Activated T-helper 9 cell treated with anti-CD3 and anti-CD28 coated beads, Interleukin-2, amount 50 U/mL, for 16 hours (primary cell): ENCODE data around the gene KIRREL2.
A peak's percentile ranks its signal among the peaks of the same experiment; 100 is the strongest.
"Not testable (repeated sequence)": the region's sequence is repeated elsewhere in the genome, so short reads cannot be mapped to it uniquely, and the experiment has no call there.

Experiments
- DNase-seq: peaks from one replicate; pipeline ENCODE4 v3.0.0-alpha.2; 2020; ENCODE audit warnings: low read depth

KIRREL2 gene

GRCh38 chr19:35870124-35870736 lies 13.5 kb downstream of the KIRREL2 start:
- DNase-seq: not testable (repeated sequence)

- no peak for DNase-seq
Observed at GRCh38 chr19:35870798-35871197, 14.1 kb downstream of the KIRREL2 start.

- no peak for DNase-seq
Observed at GRCh38 chr19:35871611-35872010, 14.9 kb downstream of the KIRREL2 start.

GRCh38 chr19:35872180-35872579 lies 15.5 kb downstream of the KIRREL2 start:
- DNase-seq: no peak

GRCh38 chr19:35874392-35874930 lies 17.8 kb downstream of the KIRREL2 start:
- no peak for DNase-seq

GRCh38 chr19:35879068-35879467 lies 22.4 kb downstream of the KIRREL2 start:
- no peak for DNase-seq

- peak; percentile 55 for DNase-seq
Observed at GRCh38 chr19:35879770-35880317, 23.1 kb downstream of the KIRREL2 start.

- DNase-seq: no peak
Observed at GRCh38 chr19:35882114-35882832, 25.6 kb downstream of the KIRREL2 start.

GRCh38 chr19:35883882-35884281 lies 27.2 kb downstream of the KIRREL2 start:
- DNase-seq: no peak

- no peak for DNase-seq
Observed at GRCh38 chr19:35885225-35885738, 28.6 kb downstream of the KIRREL2 start.

- no peak for DNase-seq
Observed at GRCh38 chr19:35885904-35886303, 29.2 kb downstream of the KIRREL2 start.

GRCh38 chr19:35887197-35887596 lies 30.5 kb downstream of the KIRREL2 start:
- no peak for DNase-seq

- no peak for DNase-seq
Observed at GRCh38 chr19:35888398-35888797, 31.7 kb downstream of the KIRREL2 start.

GRCh38 chr19:35889370-35890112 lies 32.8 kb downstream of the KIRREL2 start:
- no peak for DNase-seq

- no peak for DNase-seq
Observed at GRCh38 chr19:35890113-35890650, 33.5 kb downstream of the KIRREL2 start.

GRCh38 chr19:35891819-35892218 lies 35.1 kb downstream of the KIRREL2 start:
- not testable (repeated sequence) for DNase-seq

GRCh38 chr19:35894342-35894741 lies 37.6 kb downstream of the KIRREL2 start:
- DNase-seq: no peak

- no peak for DNase-seq
Observed at GRCh38 chr19:35895911-35896642, 39.4 kb downstream of the KIRREL2 start.

GRCh38 chr19:35896643-35897040 lies 39.9 kb downstream of the KIRREL2 start:
- no peak for DNase-seq

- DNase-seq: no peak
Observed at GRCh38 chr19:35897706-35898451, 41.2 kb downstream of the KIRREL2 start.

- DNase-seq: no peak
Observed at GRCh38 chr19:35898499-35898809, 41.7 kb downstream of the KIRREL2 start.
